OCI-LY7 (cell line): ENCODE data around the gene KIAA1958.

Experiments
- EZH2phosphoT487 ChIP-seq: fragments of 200-600 bp; sonication (generic); IDR thresholded peaks from 2 replicates; pipeline ENCODE4 v1.6.1; 2018; ENCODE audit warnings: low read depth, borderline replicate concordance, mild to moderate bottlenecking, mixed run types, antibody characterized with exemption, low read length, moderate library complexity, mixed read lengths
- TF ChIP-seq, protein P1 (sequence below): fragments of 200-600 bp; sonication (generic); conservative IDR thresholded peaks from 2 replicates; pipeline ENCODE4 v1.5.1; 2014; ENCODE audit warnings: mild to moderate bottlenecking, antibody characterized with exemption, low read length, moderate library complexity, mixed read lengths

GRCh38 chr9:112439825-112440224 lies 46.8 kb upstream of the KIAA1958 start:
- TF ChIP-seq, protein P1, sequence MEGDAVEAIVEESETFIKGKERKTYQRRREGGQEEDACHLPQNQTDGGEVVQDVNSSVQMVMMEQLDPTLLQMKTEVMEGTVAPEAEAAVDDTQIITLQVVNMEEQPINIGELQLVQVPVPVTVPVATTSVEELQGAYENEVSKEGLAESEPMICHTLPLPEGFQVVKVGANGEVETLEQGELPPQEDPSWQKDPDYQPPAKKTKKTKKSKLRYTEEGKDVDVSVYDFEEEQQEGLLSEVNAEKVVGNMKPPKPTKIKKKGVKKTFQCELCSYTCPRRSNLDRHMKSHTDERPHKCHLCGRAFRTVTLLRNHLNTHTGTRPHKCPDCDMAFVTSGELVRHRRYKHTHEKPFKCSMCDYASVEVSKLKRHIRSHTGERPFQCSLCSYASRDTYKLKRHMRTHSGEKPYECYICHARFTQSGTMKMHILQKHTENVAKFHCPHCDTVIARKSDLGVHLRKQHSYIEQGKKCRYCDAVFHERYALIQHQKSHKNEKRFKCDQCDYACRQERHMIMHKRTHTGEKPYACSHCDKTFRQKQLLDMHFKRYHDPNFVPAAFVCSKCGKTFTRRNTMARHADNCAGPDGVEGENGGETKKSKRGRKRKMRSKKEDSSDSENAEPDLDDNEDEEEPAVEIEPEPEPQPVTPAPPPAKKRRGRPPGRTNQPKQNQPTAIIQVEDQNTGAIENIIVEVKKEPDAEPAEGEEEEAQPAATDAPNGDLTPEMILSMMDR, result no peak
- TF ChIP-seq EZH2phosphoT487, result no peak
